Ascending aorta (tissue), 2 donors: ENCODE results near the gene TBCE. TPM values are rescaled to one million over a fixed set of nuclear protein-coding genes. Genes with fewer than 3 reads are reported as not detected.
"Not testable (repeated sequence)": the region's sequence is repeated elsewhere in the genome, so short reads cannot be mapped to it uniquely, and the experiment has no call there.

Experiments
- DNase-seq, 2 donors: peaks; one replicate each; pipeline ENCODE4 v3.0.0-alpha.2; 2019; ENCODE audit warnings: low spot score in 2 of 2
- H3K27ac ChIP-seq, 2 donors: fragments of 200-600 bp; sonication (generic); one replicate each; pipeline ENCODE4 v1.5.1; 2016 to 2017; ENCODE audit warnings: mild to moderate bottlenecking in 1 of 2
- H3K27me3 ChIP-seq: fragments of 200-600 bp; sonication (generic); one replicate; pipeline ENCODE4 v1.5.1; 2017
- H3K36me3 ChIP-seq, 2 donors: fragments of 200-600 bp; sonication (generic); one replicate each; pipeline ENCODE4 v1.5.1; 2016
- H3K4me1 ChIP-seq, 2 donors: fragments of 200-600 bp; sonication (generic); one replicate each; pipeline ENCODE4 v1.5.1; 2016 to 2017; ENCODE audit warnings: mild to moderate bottlenecking in 1 of 2
- H3K4me3 ChIP-seq, 2 donors: fragments of 200-600 bp; sonication (generic); one replicate each; pipeline ENCODE4 v1.5.1; 2016 to 2017; ENCODE audit warnings: mild to moderate bottlenecking in 1 of 2
- H3K9me3 ChIP-seq, 2 donors: fragments of 200-600 bp; sonication (generic); one replicate each; pipeline ENCODE4 v1.5.1; 2016
- CTCF ChIP-seq, 3 experiments: fragments of 200-600 bp in 2 of 3; fragments of 450-650 bp in 1 of 3; sonication (generic) in 2 of 3; IDR thresholded peaks; one replicate each; pipeline ENCODE4 v1.5.1; 2016 to 2019; ENCODE audit warnings: antibody characterized with exemption in 3 of 3, mild to moderate bottlenecking in 1 of 3, moderate library complexity in 1 of 3
- intact Hi-C: fragments of 100-400 bp; cut with DNase I; formaldehyde crosslinking; loops from one replicate; pipeline ENCODE4 v1.15.1; 2023
- total RNA-seq: library from RNA; depleted of rRNA; stranded (reverse); fragments of >200 nt; gene quantifications from one replicate; pipeline ENCODE4 v1.1.0, GENCODE V29; 2016

The TBCE gene
- total RNA-seq, 1 donor from 2014 or later: 67.8 TPM

- Histone ChIP-seq H3K4me1 (no peaks in the 10 kb centered on the region), H3K36me3 (peaks cover 10 to 28% of the 10 kb centered on the region in 2 donors), H3K4me3 (no peak overlapping the region), H3K9me3 (no peaks in the 10 kb centered on the region), H3K27me3 (no peaks in the 10 kb centered on the region), H3K27ac (no peak overlapping the region)
- TF ChIP-seq CTCF (IDR thresholded peaks at IDR 0.05): no peak
- intact Hi-C loops: no loop called here
- no peak for DNase-seq
Observed at GRCh38 chr1:235375919-235376605, 8.8 kb downstream of the TBCE start.

- H3K27ac ChIP-seq, H3K9me3 ChIP-seq, H3K4me1 ChIP-seq, H3K4me3 ChIP-seq, DNase-seq, intact Hi-C loops, H3K27me3 ChIP-seq: not testable (repeated sequence)
- peaks cover 10 to 25% of the 10 kb centered on the region in 2 donors for H3K36me3 ChIP-seq
Observed at GRCh38 chr1:235378134-235378735, 11.0 kb downstream of the TBCE start.

GRCh38 chr1:235381955-235382739 is 14.9 kb downstream of the TBCE start:
- H3K27ac ChIP-seq, DNase-seq, H3K9me3 ChIP-seq, H3K4me1 ChIP-seq, H3K4me3 ChIP-seq, H3K27me3 ChIP-seq, intact Hi-C loops: not testable (repeated sequence)
- peaks cover 10 to 22% of the 10 kb centered on the region in 2 donors for H3K36me3 ChIP-seq

GRCh38 chr1:235385633-235386032 is 18.4 kb downstream of the TBCE start:
- H3K4me3 ChIP-seq, intact Hi-C loops, DNase-seq: not testable (repeated sequence)

GRCh38 chr1:235391874-235392273 is 24.6 kb downstream of the TBCE start:
- intact Hi-C loops: no loop called here

More at GRCh38 chr1:235385633-235386032, 18.4 kb downstream of the TBCE start:
- not testable (repeated sequence) for H3K27ac ChIP-seq, H3K36me3 ChIP-seq, H3K9me3 ChIP-seq, H3K27me3 ChIP-seq, H3K4me1 ChIP-seq

GRCh38 chr1:235397733-235398132 is 30.5 kb downstream of the TBCE start:
- intact Hi-C loops: no loop called here
- no peaks in the 10 kb centered on the region for H3K27me3 ChIP-seq

More at GRCh38 chr1:235391874-235392273, 24.6 kb downstream of the TBCE start:
- Histone ChIP-seq H3K9me3 (peaks cover 0 to 8% of the 10 kb centered on the region in 2 donors), H3K36me3 (no peaks in the 10 kb centered on the region), H3K27me3 (no peaks in the 10 kb centered on the region), H3K27ac (no peak overlapping the region), H3K4me3 (no peak overlapping the region), H3K4me1 (no peaks in the 10 kb centered on the region)
- no peak for DNase-seq
- TF ChIP-seq CTCF (IDR thresholded peaks at IDR 0.05): no peak

More at GRCh38 chr1:235397733-235398132, 30.5 kb downstream of the TBCE start:
- no peak for TF ChIP-seq CTCF (IDR thresholded peaks at IDR 0.05)
- H3K4me3 ChIP-seq: no peak overlapping the region
- no peak for DNase-seq
- H3K36me3 ChIP-seq: no peaks in the 10 kb centered on the region
- no peaks in the 10 kb centered on the region for H3K4me1 ChIP-seq
- no peak overlapping the region for H3K27ac ChIP-seq
- no peaks in the 10 kb centered on the region for H3K9me3 ChIP-seq
